SK-N-MC (cell line): ENCODE data around the gene SLC17A8.

Experiments used
- DNase-seq: peaks from one replicate; pipeline ENCODE4 v3.0.0-alpha.2; 2011; ENCODE audit warnings: low read depth, low spot score
- H3K27ac ChIP-seq: fragments of 200-600 bp; sonication (generic); 2 replicates; pipeline ENCODE4 v1.5.1; 2016; ENCODE audit warnings: mixed run types
- H3K36me3 ChIP-seq: fragments of 200-600 bp; sonication (generic); 2 replicates; pipeline ENCODE4 v1.6.1; 2017; ENCODE audit warnings: antibody characterized with exemption, low read length, mixed read lengths; ENCODE audit not compliant: insufficient read depth
- H3K4me3 ChIP-seq: fragments of 200-600 bp; sonication (generic); 2 replicates; pipeline ENCODE4 v1.5.1; 2016
- H3K9ac ChIP-seq: fragments of 200-600 bp; sonication (generic); 2 replicates; pipeline ENCODE4 v1.8.0; 2017; ENCODE audit warnings: mixed run types, mixed read lengths; ENCODE audit not compliant: insufficient read length
- H3K9me3 ChIP-seq: fragments of 200-600 bp; sonication (generic); 2 replicates; pipeline ENCODE4 v1.6.1; 2017; ENCODE audit warnings: low read depth, mild to moderate bottlenecking, antibody characterized with exemption, low read length, moderate library complexity, mixed read lengths
- EZH2 ChIP-seq: fragments of 200-600 bp; sonication (generic); IDR thresholded peaks from one replicate; pipeline ENCODE4 v1.6.1; 2017; ENCODE audit warnings: antibody characterized with exemption
- FOXP2 ChIP-seq: optimal IDR thresholded peaks from 2 replicates; pipeline ENCODE3; 2011; ENCODE audit warnings: mild to moderate bottlenecking, moderate library complexity; ENCODE audit not compliant: insufficient read depth; ENCODE audit errors: extremely low read length, control extremely low read depth
- POLR2AphosphoS5 ChIP-seq: IDR thresholded peaks from 2 replicates; pipeline ENCODE4 v1.6.1; 2012; ENCODE audit warnings: mild to moderate bottlenecking, low read depth, low read length, borderline replicate concordance

The SLC17A8 gene

DNA sequence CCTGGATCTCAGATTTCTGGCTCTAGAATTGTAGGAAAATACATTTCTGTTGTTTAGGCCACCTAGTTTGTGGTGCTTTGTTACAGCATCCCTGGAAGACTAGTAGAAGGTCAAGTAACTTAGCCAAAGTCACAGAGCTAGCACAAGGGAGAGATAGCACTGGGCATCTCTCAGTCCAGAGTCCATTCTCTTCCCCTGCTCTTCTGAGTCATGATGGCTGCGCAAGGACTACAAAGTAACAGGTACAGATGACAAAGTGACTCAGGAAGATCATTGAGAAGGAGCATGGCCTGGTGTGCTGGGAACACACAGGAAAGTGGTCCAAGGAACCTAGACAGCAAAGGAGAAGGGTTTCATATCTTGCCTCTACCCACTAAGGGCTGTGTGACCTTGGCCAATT, 19.3 kb downstream of the SLC17A8 start:
- DNase-seq: no peak
- no peak overlapping the region for H3K9ac ChIP-seq
- TF ChIP-seq EZH2 (no peak), FOXP2 (no peak), POLR2AphosphoS5 (no peak)
- no peak overlapping the region for H3K4me3 ChIP-seq
- no peaks in the 10 kb centered on the region for H3K9me3 ChIP-seq
- H3K27ac ChIP-seq: no peak overlapping the region
- H3K36me3 ChIP-seq: no peaks in the 10 kb centered on the region

DNA sequence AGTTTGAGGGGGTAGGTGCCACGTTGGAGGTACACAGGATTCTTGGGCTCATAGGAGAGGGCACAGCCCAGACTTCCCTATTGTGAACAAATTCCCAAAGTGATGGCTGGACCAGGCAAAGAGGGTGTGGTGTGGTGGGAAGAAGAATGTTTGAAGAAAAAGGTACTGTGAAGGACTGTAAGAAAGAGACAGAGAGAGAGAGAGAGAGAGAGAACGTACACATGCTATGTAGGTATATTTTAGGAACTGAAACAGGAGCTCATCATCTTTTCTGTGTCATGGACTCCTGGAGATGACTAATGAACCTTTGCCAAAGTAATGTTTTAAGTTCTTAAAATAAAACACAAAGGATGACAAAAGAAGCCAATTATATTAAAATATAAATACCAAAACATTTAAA, 24.5 kb downstream of the SLC17A8 start:
- DNase-seq: no peak
- no peak for TF ChIP-seq FOXP2
- TF ChIP-seq EZH2: no peak
- TF ChIP-seq POLR2AphosphoS5: no peak
- Histone ChIP-seq H3K9ac (no peak overlapping the region), H3K27ac (no peak overlapping the region), H3K4me3 (no peak overlapping the region), H3K9me3 (no peaks in the 10 kb centered on the region), H3K36me3 (no peaks in the 10 kb centered on the region)

DNA sequence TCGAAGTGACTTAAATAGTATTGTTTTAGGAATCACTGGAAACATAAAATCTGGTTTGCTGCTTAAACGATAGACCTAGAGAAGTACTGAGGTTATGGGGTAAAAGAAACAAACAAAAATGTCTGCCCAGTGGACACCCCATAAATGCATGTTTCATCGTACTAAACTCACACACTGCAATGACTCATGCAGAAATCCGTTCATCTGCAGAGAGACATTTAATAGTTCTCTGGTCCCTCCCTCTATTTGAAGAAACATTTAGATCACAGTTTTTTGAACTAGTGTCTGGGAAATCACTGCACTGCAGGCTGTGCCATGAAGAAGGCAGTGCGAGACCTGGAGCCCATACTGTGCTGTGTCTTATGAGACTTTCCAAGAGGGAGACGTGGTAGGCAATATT, 25.5 kb downstream of the SLC17A8 start:
- no peak overlapping the region for H3K27ac ChIP-seq
- no peaks in the 10 kb centered on the region for H3K36me3 ChIP-seq
- H3K4me3 ChIP-seq: no peak overlapping the region
- H3K9ac ChIP-seq: no peak overlapping the region
- TF ChIP-seq EZH2: no peak
- TF ChIP-seq FOXP2: no peak
- TF ChIP-seq POLR2AphosphoS5: no peak
- no peaks in the 10 kb centered on the region for H3K9me3 ChIP-seq
- no peak for DNase-seq

DNA sequence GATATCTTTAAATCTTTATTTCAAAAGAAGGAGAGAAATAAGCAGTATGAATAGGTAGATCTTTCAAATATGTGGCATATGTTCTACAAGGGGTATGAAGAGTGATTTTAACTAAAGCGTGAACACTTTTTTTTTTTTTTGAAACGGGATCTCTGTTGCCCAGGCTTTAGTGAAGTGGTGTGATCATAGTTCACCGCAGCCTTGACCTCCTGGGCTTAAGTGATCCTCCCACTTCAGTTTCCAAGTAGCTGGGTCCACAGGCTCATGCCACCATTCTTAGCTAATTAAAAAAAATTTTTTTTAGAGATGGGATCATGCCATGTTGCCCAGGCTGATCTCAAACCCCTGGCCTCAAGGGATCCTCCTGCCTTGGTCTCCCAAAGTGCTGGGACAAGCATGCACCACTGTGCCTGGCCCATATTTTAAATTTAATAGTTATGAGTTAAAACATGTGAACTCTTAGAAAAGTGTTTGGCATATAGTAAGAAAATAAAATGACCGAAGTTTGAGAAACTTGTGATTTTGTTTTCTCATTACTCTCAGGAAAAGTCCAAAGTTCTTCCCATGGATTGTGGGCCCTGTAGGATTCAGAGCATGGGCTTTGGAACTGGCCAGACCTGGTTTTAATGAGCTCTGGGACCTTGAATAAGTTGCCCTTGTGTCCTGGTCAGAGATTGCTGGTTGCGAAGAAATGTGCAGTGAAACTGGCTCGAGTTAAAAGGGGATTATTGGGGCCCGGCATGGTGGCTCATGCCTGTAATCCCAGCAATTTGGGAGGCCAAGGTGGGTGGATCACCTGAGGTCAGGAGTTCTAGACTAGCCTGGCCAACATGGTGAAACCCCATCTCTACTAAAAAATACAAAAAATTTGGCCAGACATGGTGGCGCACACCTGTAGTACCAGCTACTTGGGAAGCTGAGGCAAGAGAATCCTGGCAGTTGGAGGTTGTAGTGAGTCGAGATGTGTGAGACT, 27.0 kb downstream of the SLC17A8 start:
- no peak for DNase-seq
- H3K27ac ChIP-seq: no peak overlapping the region
- no peak overlapping the region for H3K9ac ChIP-seq
- no peak overlapping the region for H3K4me3 ChIP-seq
- no peaks in the 10 kb centered on the region for H3K36me3 ChIP-seq
- H3K9me3 ChIP-seq: no peaks in the 10 kb centered on the region
- no peak for TF ChIP-seq POLR2AphosphoS5
- TF ChIP-seq EZH2: no peak
- TF ChIP-seq FOXP2: no peak

DNA sequence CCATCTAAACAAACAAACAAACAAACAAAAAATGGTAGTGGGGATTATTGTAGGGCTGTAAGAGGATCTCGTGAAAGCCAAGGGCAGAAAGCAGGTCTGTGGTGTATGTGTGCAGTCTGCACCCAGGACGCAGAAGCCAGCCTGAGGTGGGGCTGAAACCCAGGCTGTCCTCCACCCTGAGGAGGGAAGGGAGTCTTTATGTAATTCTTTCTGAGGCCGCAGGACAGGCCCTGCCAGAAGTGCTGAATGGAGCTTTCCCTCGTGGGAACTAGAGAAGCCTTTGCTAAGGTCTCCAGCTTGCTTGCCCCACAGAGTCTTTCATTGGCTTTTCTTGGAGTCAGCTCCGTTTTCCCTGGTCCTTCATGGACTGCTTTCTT, 27.7 kb downstream of the SLC17A8 start:
- Histone ChIP-seq H3K9ac (no peak overlapping the region), H3K9me3 (no peaks in the 10 kb centered on the region), H3K36me3 (no peaks in the 10 kb centered on the region), H3K27ac (no peak overlapping the region), H3K4me3 (no peak overlapping the region)
- no peak for TF ChIP-seq EZH2
- no peak for TF ChIP-seq POLR2AphosphoS5
- TF ChIP-seq FOXP2: no peak
- DNase-seq: no peak

DNA sequence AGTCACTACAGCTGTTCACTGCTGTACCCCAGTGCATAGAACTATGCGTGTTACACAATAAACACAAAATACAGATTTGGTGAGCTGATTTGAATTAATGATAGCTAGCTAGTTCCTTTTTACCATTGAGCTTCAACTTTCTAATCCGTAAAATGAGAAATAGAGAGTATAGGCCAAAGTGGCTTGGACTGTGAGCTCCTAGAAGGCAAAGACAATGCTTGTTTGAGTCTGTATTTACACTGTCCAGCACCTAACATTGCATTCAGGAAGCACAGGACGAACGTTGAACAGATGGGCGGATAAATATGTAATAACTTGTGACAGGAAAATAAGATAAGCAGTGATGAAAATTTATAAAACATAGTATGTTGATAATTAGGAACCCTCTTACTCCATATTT, 31.5 kb downstream of the SLC17A8 start:
- Histone ChIP-seq H3K27ac (no peak overlapping the region), H3K4me3 (no peak overlapping the region), H3K9ac (no peak overlapping the region), H3K9me3 (no peaks in the 10 kb centered on the region), H3K36me3 (no peaks in the 10 kb centered on the region)
- DNase-seq: no peak
- no peak for TF ChIP-seq EZH2
- no peak for TF ChIP-seq POLR2AphosphoS5
- TF ChIP-seq FOXP2: no peak

DNA sequence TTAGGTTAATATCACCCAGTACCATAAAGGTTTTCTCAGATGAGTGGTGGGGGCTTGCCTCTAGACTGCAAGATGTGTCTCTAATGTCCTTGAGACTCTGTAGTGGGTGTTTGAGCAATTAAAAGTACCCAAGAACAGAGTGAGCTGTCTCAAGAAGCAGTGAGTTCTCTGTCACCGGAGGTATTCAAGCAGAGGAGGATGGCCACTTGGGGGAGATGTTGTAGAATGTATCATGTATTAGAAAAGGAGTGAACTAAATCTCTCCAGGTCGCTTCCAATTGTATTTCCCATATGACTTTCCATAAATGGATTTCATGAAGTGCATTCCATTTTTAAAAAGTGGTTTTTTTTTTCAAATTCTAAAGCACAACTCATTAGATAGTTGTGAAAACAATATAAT, 35.0 kb downstream of the SLC17A8 start:
- Histone ChIP-seq H3K9me3 (no peaks in the 10 kb centered on the region), H3K4me3 (no peak overlapping the region), H3K9ac (no peak overlapping the region), H3K27ac (no peak overlapping the region), H3K36me3 (no peaks in the 10 kb centered on the region)
- TF ChIP-seq EZH2 (no peak), POLR2AphosphoS5 (no peak), FOXP2 (no peak)
- DNase-seq: no peak

DNA sequence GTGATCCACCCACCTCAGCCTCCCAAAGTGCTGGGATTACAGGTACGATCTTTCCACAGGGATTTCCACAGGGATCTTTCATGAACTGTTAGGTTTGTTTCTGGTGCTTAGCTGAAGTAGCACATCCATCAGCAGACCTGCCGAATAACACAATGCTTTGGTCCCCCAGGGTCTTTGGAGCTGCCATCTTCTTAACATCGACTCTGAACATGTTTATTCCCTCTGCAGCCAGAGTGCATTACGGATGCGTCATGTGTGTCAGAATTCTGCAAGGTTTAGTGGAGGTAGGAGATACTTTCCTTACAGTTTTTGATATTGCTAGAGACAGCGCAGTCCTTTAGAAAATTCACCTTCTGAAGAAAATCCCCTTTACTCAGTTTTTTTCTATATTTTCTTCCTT, 36.3 kb downstream of the SLC17A8 start:
- Histone ChIP-seq H3K4me3 (no peak overlapping the region), H3K27ac (no peak overlapping the region), H3K9ac (no peak overlapping the region), H3K9me3 (no peaks in the 10 kb centered on the region), H3K36me3 (no peaks in the 10 kb centered on the region)
- DNase-seq: no peak
- TF ChIP-seq POLR2AphosphoS5 (no peak), EZH2 (no peak)

DNA sequence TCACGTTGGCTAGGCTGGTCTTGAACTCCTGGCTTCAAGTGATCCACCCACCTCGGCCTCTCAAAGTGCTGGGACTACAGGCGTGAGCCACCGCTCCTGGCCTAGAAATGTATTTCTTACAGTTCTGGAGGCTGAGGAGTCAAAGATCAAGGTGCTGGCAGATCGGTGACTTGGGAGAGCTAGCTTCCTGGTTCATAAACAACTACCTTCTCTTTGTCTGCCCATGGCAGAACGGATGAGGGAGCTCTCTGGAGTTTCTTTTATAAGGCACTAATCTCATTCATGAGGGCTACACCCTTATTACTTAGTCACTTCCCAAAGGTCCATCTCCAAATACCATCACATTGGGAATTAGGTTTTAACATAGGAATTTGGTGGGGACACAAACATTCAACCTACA, 38.9 kb downstream of the SLC17A8 start:
- Histone ChIP-seq H3K4me3 (no peak overlapping the region), H3K27ac (no peak overlapping the region), H3K9ac (no peak overlapping the region), H3K9me3 (no peaks in the 10 kb centered on the region), H3K36me3 (no peaks in the 10 kb centered on the region)
- DNase-seq: no peak
- no peak for TF ChIP-seq POLR2AphosphoS5
- no peak for TF ChIP-seq FOXP2
- TF ChIP-seq EZH2: no peak
